HTR-8/SVneo (cell line): ENCODE results near the gene TOP1.

ENCODE experiments used
- DNase-seq: peaks from one replicate; pipeline ENCODE4 v3.0.0; 2011; ENCODE audit warnings: low spot score, mixed read lengths; ENCODE audit not compliant: insufficient read length
- FAIRE-seq: peaks from 2 replicates; lab custom pipeline; 2011; peaks lifted over from hg19 to GRCh38; lab: Jason Lieb, UNC

The TOP1 gene

GRCh38 chr20:41139227-41140093 is 110.8 kb downstream of the TOP1 start:
- no peak for DNase-seq
- no peak for FAIRE-seq

GRCh38 chr20:41140226-41141133 is 111.9 kb downstream of the TOP1 start:
- peak; percentile 62 for FAIRE-seq
- DNase-seq, result no peak

GRCh38 chr20:41141153-41141815 is 112.7 kb downstream of the TOP1 start:
- DNase-seq (no peak), FAIRE-seq (no peak)

DNA sequence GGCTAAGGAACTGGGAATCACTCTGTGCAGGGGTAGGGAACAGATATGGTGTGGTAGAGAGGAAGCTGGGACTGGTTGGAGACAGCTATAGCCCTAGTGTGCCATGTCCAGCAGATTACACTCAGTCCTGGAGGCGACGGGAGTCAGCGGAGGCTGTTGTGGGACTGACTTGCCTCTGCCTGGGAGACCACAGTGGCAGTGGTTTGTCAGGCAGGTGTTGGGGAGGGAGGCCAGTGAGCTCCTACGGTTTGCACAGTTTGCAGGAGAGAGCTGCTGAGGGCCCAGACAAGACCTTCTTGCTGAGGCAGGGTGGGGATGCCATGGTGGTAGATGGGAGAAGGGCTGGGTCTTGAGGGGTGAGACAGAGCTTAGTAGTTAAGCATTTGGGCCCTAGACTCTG is 113.6 kb downstream of the TOP1 start:
- peak; percentile 89 for FAIRE-seq
- no peak for DNase-seq

DNA sequence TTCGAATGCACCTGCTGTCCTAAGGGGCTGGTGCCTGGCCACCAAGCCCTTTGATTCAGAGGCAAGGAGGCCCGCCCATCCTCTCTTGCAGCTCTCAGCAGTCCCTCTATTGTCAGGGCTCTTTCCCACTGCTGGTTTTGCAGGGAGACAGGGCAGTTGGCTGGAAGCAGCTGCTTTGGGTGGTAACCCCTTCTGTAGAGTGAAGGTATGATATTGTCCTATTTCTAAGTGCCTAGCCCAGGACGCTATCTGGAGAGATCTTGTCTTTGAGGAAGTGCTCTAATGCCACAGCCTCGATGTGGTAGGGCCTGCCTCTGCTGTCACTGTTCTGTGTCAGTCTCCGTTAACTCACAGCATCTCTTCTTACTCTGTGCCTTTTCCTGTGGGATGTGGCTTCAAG is 114.3 kb downstream of the TOP1 start:
- DNase-seq, result no peak
- FAIRE-seq, result no peak

DNA sequence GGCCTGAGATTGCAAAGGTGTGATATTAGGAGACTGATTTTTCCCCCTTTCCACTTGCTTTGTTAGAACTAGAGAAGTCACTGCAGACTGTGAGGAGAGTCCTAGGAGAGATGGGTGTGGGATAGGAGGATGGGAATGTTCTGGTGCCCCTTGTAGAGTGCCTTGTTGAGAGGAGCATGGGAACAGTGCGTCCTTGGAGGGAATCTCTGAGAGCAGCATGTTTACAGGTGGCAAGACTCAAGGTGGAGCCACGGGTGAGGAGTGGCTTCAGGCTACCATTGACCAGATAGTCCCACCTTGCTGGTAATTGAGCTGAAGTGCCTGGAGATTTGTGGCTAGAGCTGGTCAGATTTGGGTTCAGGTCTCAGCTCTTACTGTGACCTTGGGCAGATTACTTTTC is 114.7 kb downstream of the TOP1 start:
- DNase-seq, result no peak
- no peak for FAIRE-seq

DNA sequence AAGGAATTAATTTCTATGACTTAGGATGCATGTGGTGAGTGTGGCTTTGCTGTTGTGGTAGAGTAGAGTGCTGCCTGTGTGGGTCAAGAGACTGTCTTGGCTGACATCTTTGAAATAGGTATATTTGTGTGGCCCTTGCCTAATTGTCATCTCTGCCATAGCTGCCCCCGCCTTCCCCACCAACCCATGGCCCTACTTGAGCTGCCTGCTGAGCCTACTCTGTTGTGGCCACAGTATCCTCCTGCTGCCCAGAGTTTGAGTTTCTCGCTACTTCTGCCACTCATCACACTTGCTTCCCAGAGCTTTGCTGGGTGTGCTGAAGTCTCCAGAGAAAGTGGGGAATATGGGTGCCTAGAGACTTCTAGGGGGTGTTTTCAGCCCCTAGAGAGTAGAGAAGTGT is 116.7 kb downstream of the TOP1 start:
- FAIRE-seq (peak; percentile 28), DNase-seq (no peak)

DNA sequence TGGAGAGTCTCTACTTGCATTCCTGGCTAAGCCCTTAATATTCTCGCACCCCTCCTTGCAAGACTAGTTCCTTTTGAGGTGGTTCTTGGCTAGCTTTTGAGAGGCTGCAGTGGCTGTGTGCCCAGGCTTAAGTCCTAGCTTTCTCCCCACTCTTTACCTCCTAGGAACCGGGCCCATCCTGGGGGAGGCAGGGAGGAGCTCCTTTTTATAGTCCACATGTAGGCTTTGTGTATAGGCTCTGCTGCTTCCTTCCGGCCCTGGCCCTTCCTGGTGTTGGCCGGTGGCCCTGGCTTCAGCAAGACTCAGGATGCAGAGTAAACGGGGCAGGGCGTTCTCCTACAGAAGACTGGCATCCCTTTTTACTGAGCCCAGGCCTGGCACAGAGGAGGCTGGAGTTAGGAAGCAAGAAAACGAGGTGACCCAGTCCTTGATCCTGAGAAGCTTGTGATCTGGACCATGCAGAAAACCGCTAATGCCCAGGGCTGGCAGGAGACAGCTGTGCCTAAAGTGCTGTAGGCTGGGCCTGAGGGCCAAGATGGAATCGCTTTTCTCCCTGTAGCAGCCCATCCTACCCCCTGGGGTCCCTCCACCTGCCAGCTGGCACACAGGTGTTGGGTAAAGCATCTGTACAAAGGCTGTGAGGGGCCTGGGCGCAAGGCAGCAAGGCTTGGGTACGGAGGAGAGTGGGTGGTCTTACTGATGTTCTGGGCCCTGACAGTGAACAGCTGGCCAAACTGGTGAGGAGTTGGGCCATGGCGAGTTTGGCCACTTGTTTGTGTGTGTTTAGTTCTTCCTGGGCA is 117.4 kb downstream of the TOP1 start:
- DNase-seq, result no peak
- peak; percentile 79 for FAIRE-seq

DNA sequence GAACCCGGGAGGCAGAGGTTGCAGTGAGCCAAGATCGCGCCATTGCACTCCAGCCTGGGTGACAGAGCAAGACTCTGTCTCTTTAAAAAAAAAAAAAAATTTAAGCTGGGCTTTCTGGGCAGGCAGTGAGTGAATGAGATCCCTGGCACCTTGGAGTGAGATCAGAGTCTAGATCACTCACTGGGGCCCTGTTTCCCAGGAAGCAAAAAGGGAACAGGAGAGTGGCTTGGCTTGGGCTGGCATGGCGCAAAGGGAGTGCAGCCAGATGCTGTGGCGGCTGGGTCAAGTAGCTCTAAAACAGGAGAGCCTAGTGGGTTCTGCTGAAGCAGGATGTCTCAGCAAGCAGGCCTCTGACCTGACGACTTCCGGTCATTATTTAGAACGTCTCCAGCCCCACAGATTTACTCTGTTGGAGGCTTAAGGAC is 119.2 kb downstream of the TOP1 start:
- FAIRE-seq (no peak), DNase-seq (no peak)

DNA sequence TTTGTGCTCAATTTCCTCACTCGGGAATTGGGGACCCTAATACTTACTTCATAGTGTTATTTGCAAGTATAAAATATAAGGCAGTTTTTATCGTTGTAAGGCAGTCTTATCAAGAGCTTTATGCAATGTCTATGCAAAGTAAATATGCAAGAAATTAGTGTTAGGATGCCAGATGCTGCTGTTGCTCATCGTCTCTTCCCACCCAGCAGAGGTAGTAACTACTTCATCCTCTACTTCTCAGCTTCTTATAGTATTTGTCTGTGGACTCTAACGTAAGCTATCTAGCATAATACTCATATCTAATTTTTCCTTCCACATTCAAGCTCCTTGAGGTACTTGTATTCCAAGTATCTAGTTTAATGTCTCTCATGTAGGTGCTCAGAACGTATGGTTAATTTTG is 120.3 kb downstream of the TOP1 start:
- DNase-seq (no peak), FAIRE-seq (peak; percentile 69)

- DNase-seq (no peak), FAIRE-seq (no peak)
Observed at GRCh38 chr20:41150664-41151063, 122.0 kb downstream of the TOP1 start.

DNA sequence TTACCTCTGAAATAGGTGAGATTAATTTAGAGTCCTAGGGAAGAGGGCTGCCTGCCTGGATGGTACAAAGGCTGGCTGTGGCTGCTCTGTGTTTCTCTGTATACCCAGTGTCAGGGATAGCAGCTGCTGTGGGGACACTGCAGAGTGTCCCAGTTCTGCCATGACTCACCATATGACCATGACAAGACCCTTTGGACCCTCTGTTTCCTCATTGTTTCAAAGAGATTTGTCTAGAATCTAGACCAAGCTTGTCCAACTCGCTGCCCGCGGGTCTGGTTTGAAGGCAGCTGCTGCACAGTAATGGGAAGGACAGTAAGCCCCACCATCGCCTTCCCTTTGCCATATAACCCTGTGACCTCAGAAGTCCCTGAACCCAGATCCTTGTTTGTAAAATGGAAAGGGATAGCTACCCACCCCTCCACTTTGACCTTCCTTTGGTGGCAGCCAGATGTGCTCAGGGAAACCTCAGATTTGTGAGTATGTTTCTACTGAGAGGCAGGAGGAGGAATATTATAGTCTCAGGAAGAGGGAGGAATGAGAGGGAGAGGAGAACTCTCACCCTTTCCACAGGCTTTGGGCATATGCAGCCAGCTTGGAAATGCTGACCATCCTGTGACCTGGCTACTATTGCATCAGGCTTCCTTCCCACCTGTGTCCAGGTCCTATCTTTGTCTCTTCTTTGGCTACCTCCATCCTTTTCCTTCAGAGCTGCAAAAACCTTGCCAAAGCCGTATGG is 122.7 kb downstream of the TOP1 start:
- DNase-seq (no peak), FAIRE-seq (peak; percentile 33)

DNA sequence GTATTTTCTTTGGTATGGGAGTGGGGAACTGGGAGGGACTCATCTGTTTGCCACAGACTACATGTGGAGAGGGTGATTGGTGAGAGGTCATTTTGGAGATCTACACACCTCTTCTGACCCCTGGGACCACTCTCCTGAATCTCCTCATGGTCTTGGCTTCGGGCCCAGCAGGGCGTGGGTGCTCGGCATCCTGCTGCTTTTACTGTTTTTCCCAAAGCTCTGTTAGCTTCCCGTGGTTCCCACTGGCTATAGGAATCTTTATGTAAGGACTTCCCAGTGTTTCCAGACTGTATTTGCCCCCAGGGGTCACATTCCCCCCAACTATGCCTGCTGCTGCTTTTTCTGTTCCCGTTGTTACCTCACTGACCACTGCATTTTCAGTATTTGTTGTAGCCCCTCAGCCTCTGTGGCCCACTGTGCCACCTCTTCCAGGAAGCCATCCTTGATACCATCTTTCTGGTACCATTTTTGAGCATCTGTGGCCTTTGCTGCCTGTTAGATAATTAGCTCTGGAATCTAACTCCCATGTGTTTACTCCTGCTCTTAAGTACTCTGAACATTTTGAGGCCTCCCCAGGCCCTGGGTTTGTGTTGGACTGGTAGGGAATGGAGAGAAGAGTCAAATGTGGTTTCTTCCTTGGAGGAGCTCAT is 123.6 kb downstream of the TOP1 start:
- DNase-seq (no peak), FAIRE-seq (no peak)

GRCh38 chr20:41154436-41155176 is 126.0 kb downstream of the TOP1 start:
- FAIRE-seq (no peak), DNase-seq (no peak)

GRCh38 chr20:41155261-41155660 is 126.6 kb downstream of the TOP1 start:
- DNase-seq (no peak), FAIRE-seq (no peak)

DNA sequence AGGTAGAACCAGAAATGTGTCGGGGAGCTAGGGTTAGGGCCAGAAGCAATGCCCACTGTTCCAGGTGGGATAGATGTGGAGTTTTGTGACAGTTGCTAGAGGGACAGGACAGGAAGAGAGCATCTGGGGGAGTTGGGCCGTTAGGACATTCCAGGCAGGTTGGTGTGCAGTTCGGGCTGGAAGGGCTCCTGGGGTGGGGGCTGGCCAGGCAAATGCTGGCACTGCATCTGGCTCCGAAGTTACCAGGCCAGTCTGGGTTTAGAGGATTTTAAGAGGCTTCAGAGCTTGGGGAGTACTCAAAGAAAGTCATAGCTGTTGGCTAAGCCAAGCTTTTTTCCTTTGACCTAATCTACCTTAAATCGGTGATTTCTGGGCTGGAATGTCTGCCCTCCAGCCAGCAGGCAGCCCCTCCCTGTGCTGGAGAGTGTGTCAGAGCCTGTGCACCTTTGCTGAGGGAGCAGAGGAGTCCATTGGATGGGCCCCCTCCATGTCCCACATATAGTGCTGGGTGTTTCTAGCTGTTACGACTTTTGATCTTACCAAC is 129.5 kb downstream of the TOP1 start:
- no peak for FAIRE-seq
- DNase-seq, result no peak

DNA sequence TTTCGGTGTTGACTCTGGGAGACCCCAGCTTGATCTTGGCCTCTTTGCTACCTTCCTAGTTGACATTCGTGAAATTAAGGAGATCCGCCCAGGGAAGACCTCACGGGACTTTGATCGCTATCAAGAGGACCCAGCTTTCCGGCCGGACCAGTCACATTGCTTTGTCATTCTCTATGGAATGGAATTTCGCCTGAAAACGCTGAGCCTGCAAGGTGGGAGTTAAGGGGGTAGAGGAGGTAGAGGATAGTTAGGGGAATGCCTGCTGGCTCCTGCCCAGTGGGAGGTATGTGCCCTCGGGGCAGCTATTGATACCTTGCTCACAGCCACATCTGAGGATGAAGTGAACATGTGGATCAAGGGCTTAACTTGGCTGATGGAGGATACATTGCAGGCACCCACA is 130.9 kb downstream of the TOP1 start:
- FAIRE-seq (peak; percentile 92), DNase-seq (no peak)

- no peak for DNase-seq
- no peak for FAIRE-seq
Observed at GRCh38 chr20:41160686-41161085, 132.1 kb downstream of the TOP1 start.
